ENCODE measurements around the gene SLC12A2. TPM values are rescaled to one million over a fixed set of nuclear protein-coding genes. Genes with fewer than 3 reads are reported as not detected.
A peak's percentile ranks its signal among the peaks of the same experiment; 100 is the strongest.

SLC12A2 gene
- total RNA-seq, 1 experiment from 2014 or later: 576 TPM

- no peak for DNase-seq
- peak overlapping the region; percentile 35 for H3K27ac Mint-ChIP-seq (ENCODE audit: unreplicated experiment)
These were observed 28.4 kb downstream of the SLC12A2 start for GRCh38 chr5:128111818-128112448.

DNA sequence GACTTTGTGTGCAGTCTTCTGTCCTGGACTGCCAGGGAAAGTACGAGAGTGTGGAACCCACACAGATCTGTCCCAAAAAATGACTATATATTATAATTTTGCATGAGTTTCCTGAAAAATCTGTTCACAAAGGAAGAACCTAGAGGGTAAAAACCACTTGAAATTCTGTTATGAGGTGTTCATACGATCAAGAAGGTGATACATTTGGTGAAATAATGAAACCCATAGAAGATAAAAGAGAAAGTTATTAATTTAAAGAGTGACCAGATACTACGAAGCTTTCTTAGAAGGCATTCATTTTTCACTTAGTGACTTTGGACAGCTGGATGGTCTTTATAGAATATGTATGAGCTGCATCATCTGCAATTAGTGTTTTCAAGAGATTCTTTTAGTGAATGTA lies 32.9 kb downstream of the SLC12A2 start:
- Mint-ChIP-seq H3K4me3 (ENCODE audit: low read depth, unreplicated experiment) (no peak overlapping the region), H3K27ac (ENCODE audit: unreplicated experiment) (no peak overlapping the region), H3K9me3 (ENCODE audit: low read depth, unreplicated experiment) (no peaks in the 10 kb centered on the region), H3K27me3 (ENCODE audit: unreplicated experiment) (no peaks in the 10 kb centered on the region), H3K36me3 (ENCODE audit: insufficient read depth, unreplicated experiment) (peaks cover 74% of the 10 kb centered on the region), H3K4me1 (ENCODE audit: low read depth, unreplicated experiment) (peaks cover 20% of the 10 kb centered on the region)
- intact Hi-C loops (cut with micrococcal nuclease; ENCODE audit: unreplicated experiment): no loop called here
- TF ChIP-seq, protein P1, sequence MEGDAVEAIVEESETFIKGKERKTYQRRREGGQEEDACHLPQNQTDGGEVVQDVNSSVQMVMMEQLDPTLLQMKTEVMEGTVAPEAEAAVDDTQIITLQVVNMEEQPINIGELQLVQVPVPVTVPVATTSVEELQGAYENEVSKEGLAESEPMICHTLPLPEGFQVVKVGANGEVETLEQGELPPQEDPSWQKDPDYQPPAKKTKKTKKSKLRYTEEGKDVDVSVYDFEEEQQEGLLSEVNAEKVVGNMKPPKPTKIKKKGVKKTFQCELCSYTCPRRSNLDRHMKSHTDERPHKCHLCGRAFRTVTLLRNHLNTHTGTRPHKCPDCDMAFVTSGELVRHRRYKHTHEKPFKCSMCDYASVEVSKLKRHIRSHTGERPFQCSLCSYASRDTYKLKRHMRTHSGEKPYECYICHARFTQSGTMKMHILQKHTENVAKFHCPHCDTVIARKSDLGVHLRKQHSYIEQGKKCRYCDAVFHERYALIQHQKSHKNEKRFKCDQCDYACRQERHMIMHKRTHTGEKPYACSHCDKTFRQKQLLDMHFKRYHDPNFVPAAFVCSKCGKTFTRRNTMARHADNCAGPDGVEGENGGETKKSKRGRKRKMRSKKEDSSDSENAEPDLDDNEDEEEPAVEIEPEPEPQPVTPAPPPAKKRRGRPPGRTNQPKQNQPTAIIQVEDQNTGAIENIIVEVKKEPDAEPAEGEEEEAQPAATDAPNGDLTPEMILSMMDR (IDR thresholded peaks at IDR 0.05; ENCODE audit: unreplicated experiment): no peak
- no peak for DNase-seq
- CTCF ChIA-PET: no interaction called here
- BruUV-seq (replicated peaks): no TSS peak

More at GRCh38 chr5:128111818-128112448, 28.4 kb downstream of the SLC12A2 start:
- BruUV-seq (replicated peaks): no TSS peak
- Mint-ChIP-seq H3K4me1 (ENCODE audit: low read depth, unreplicated experiment) (peaks cover 25% of the 10 kb centered on the region), H3K9me3 (ENCODE audit: low read depth, unreplicated experiment) (no peaks in the 10 kb centered on the region), H3K27me3 (ENCODE audit: unreplicated experiment) (no peaks in the 10 kb centered on the region), H3K4me3 (ENCODE audit: low read depth, unreplicated experiment) (no peak overlapping the region), H3K36me3 (ENCODE audit: insufficient read depth, unreplicated experiment) (peaks cover 82% of the 10 kb centered on the region)
- CTCF ChIA-PET: no interaction called here
- TF ChIP-seq, protein P1 (IDR thresholded peaks at IDR 0.05; ENCODE audit: unreplicated experiment): no peak
- intact Hi-C loops (cut with micrococcal nuclease; ENCODE audit: unreplicated experiment): no loop called here

GRCh38 chr5:128118214-128118613 lies 34.6 kb downstream of the SLC12A2 start:
- Mint-ChIP-seq H3K27me3 (ENCODE audit: unreplicated experiment) (no peaks in the 10 kb centered on the region), H3K4me1 (ENCODE audit: low read depth, unreplicated experiment) (peaks cover 12% of the 10 kb centered on the region), H3K9me3 (ENCODE audit: low read depth, unreplicated experiment) (no peaks in the 10 kb centered on the region), H3K36me3 (ENCODE audit: insufficient read depth, unreplicated experiment) (peaks cover 69% of the 10 kb centered on the region), H3K27ac (ENCODE audit: unreplicated experiment) (no peak overlapping the region), H3K4me3 (ENCODE audit: low read depth, unreplicated experiment) (no peak overlapping the region)
- DNase-seq: no peak
- BruUV-seq (replicated peaks): no TSS peak
- TF ChIP-seq, protein P1 (IDR thresholded peaks at IDR 0.05; ENCODE audit: unreplicated experiment): no peak
- CTCF ChIA-PET: interaction anchor here (0.9 kb wide), 1 partner anchor 243 kb away, joined by 3 read pairs; no protein-coding TSS in a partner anchor
- intact Hi-C loops (cut with micrococcal nuclease; ENCODE audit: unreplicated experiment): no loop called here

DNA sequence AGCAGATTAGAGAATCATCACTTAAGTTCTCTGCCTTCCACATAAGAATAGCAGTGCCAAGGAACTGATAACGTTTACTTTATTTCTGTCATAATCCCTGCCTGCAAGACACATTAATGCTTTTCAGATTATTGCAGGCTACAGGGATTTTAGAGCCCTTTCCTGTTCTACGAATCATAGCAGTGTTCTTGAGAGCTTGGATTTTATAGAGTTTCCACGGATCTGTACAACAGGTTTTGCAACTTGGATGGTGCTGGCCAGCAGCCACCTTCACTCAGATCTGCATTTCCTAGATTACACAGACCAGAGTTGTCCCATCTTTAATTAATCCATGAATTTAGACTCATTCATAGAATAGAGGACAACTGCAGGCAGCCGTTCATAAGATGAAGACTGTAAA lies 38.1 kb downstream of the SLC12A2 start:
- TF ChIP-seq, protein P1 (IDR thresholded peaks at IDR 0.05; ENCODE audit: unreplicated experiment): no peak
- DNase-seq: peak; percentile 49
- peak overlapping the region; percentile 45 for H3K27ac Mint-ChIP-seq (ENCODE audit: unreplicated experiment)
- no TSS peak for BruUV-seq (replicated peaks)
- CTCF ChIA-PET: no interaction called here
- intact Hi-C loops (cut with micrococcal nuclease; ENCODE audit: unreplicated experiment): no loop called here
- H3K27me3 Mint-ChIP-seq (ENCODE audit: unreplicated experiment): no peaks in the 10 kb centered on the region
- H3K36me3 Mint-ChIP-seq (ENCODE audit: insufficient read depth, unreplicated experiment): peaks cover 63% of the 10 kb centered on the region
- H3K4me1 Mint-ChIP-seq (ENCODE audit: low read depth, unreplicated experiment): peaks cover 7% of the 10 kb centered on the region
- no peaks in the 10 kb centered on the region for H3K9me3 Mint-ChIP-seq (ENCODE audit: low read depth, unreplicated experiment)
- H3K4me3 Mint-ChIP-seq (ENCODE audit: low read depth, unreplicated experiment): no peak overlapping the region
